ENCODE measurements around the gene ZC3HAV1L. TPM values are rescaled to one million over a fixed set of nuclear protein-coding genes. Genes with fewer than 3 reads are reported as not detected.
"Not testable (repeated sequence)": the region's sequence is repeated elsewhere in the genome, so short reads cannot be mapped to it uniquely, and the experiment has no call there.

Gene ZC3HAV1L
- total and polyA plus RNA-seq, 2 experiments from 2014 or later = 11.6 to 29.9 TPM

GRCh38 chr7:139059905-139060304, 24.1 kb upstream of the ZC3HAV1L start:
- no peak overlapping the region for H3K4me2 ChIP-seq
- no peaks in the 10 kb centered on the region for H3K9me3 ChIP-seq (ENCODE audit: low read depth)
- WGBS (ENCODE audit: low lambda C conversion rate, missing lambda C conversion rate) = 90% methylated on average over 1 of the region's 1 CpG

GRCh38 chr7:139058943-139059342, 23.1 kb upstream of the ZC3HAV1L start:
- 76% methylated on average over 5 of the region's 5 CpGs for WGBS (ENCODE audit: low lambda C conversion rate, missing lambda C conversion rate)
- H3K27ac ChIP-seq = no peak overlapping the region
- H2AFZ ChIP-seq = no peak overlapping the region

More at GRCh38 chr7:139059905-139060304, 24.1 kb upstream of the ZC3HAV1L start:
- Histone ChIP-seq H4K20me1 (ENCODE audit: insufficient read depth, poor library complexity, severe bottlenecking) (no peaks in the 10 kb centered on the region), H3K9me2 (replicated peaks; ENCODE audit: insufficient read depth) (no peaks in the 10 kb centered on the region), H3K79me2 (no peaks in the 10 kb centered on the region), H2AFZ (no peak overlapping the region), H3K27ac (no peak overlapping the region), H3K4me3 (no peak overlapping the region), H3K4me1 (ENCODE audit: insufficient read depth) (no peaks in the 10 kb centered on the region), H3K27me3 (no peaks in the 10 kb centered on the region), H3K36me3 (replicated peaks; ENCODE audit: insufficient read depth, low read depth) (no peaks in the 10 kb centered on the region)
- DNase-seq (ENCODE audit: low spot score) = no peak
- TF ChIP-seq EZH2phosphoT487 (IDR thresholded peaks at IDR 0.05; ENCODE audit: low read depth, severe bottlenecking, unreplicated experiment) (no peak), CTCF (IDR thresholded peaks at IDR 0.05; ENCODE audit: poor library complexity) (no peak), EZH2 (IDR thresholded peaks at IDR 0.05; ENCODE audit: borderline replicate concordance) (no peak)

GRCh38 chr7:139055674-139056073, 19.8 kb upstream of the ZC3HAV1L start:
- Histone ChIP-seq H3K4me3 (no peak overlapping the region), H2AFZ (no peak overlapping the region), H3K9me3 (ENCODE audit: low read depth) (no peaks in the 10 kb centered on the region), H3K27me3 (no peaks in the 10 kb centered on the region), H3K4me2 (no peak overlapping the region), H4K20me1 (ENCODE audit: insufficient read depth, poor library complexity, severe bottlenecking) (no peaks in the 10 kb centered on the region), H3K9me2 (replicated peaks; ENCODE audit: insufficient read depth) (no peaks in the 10 kb centered on the region), H3K36me3 (replicated peaks; ENCODE audit: insufficient read depth, low read depth) (no peaks in the 10 kb centered on the region), H3K79me2 (no peaks in the 10 kb centered on the region), H3K4me1 (ENCODE audit: insufficient read depth) (no peaks in the 10 kb centered on the region), H3K27ac (no peak overlapping the region)
- WGBS (ENCODE audit: low lambda C conversion rate, missing lambda C conversion rate) = 96% methylated on average over 1 of the region's 1 CpG
- TF ChIP-seq CTCF (IDR thresholded peaks at IDR 0.05; ENCODE audit: poor library complexity) = no peak
- no peak for DNase-seq (ENCODE audit: low spot score)

More at GRCh38 chr7:139058943-139059342, 23.1 kb upstream of the ZC3HAV1L start:
- Histone ChIP-seq H3K4me1 (ENCODE audit: insufficient read depth) (no peaks in the 10 kb centered on the region), H3K79me2 (no peaks in the 10 kb centered on the region), H4K20me1 (ENCODE audit: insufficient read depth, poor library complexity, severe bottlenecking) (no peaks in the 10 kb centered on the region), H3K9me3 (ENCODE audit: low read depth) (no peaks in the 10 kb centered on the region), H3K4me3 (no peak overlapping the region), H3K36me3 (replicated peaks; ENCODE audit: insufficient read depth, low read depth) (no peaks in the 10 kb centered on the region), H3K4me2 (no peak overlapping the region), H3K27me3 (no peaks in the 10 kb centered on the region), H3K9me2 (replicated peaks; ENCODE audit: insufficient read depth) (no peaks in the 10 kb centered on the region)
- TF ChIP-seq EZH2phosphoT487 (IDR thresholded peaks at IDR 0.05; ENCODE audit: low read depth, severe bottlenecking, unreplicated experiment) (no peak), EZH2 (IDR thresholded peaks at IDR 0.05; ENCODE audit: borderline replicate concordance) (no peak), CTCF (IDR thresholded peaks at IDR 0.05; ENCODE audit: poor library complexity) (no peak)
- no peak for DNase-seq (ENCODE audit: low spot score)

- not testable (repeated sequence) for H3K27ac ChIP-seq; H4K20me1 ChIP-seq (ENCODE audit: insufficient read depth, poor library complexity, severe bottlenecking); H3K9me3 ChIP-seq (ENCODE audit: low read depth); H3K4me1 ChIP-seq (ENCODE audit: insufficient read depth); DNase-seq (ENCODE audit: low spot score); H3K9me2 ChIP-seq (replicated peaks; ENCODE audit: insufficient read depth); H3K79me2 ChIP-seq; H3K4me3 ChIP-seq; H3K4me2 ChIP-seq; H3K27me3 ChIP-seq; H2AFZ ChIP-seq; H3K36me3 ChIP-seq (replicated peaks; ENCODE audit: insufficient read depth, low read depth)
- 99% methylated on average over 14 of the region's 14 CpGs for WGBS (ENCODE audit: low lambda C conversion rate, missing lambda C conversion rate)
Observed at GRCh38 chr7:139054656-139055055, 18.8 kb upstream of the ZC3HAV1L start.
